UCSD-AML1 (cell line): Measurements from ENCODE around the gene CDC42SE1.

Experiments
- DNase-seq: peaks from one replicate; lab custom pipeline; 2025; ENCODE audit not compliant: unreplicated experiment; lab: John Stamatoyannopoulos, UW

CDC42SE1 gene

DNA sequence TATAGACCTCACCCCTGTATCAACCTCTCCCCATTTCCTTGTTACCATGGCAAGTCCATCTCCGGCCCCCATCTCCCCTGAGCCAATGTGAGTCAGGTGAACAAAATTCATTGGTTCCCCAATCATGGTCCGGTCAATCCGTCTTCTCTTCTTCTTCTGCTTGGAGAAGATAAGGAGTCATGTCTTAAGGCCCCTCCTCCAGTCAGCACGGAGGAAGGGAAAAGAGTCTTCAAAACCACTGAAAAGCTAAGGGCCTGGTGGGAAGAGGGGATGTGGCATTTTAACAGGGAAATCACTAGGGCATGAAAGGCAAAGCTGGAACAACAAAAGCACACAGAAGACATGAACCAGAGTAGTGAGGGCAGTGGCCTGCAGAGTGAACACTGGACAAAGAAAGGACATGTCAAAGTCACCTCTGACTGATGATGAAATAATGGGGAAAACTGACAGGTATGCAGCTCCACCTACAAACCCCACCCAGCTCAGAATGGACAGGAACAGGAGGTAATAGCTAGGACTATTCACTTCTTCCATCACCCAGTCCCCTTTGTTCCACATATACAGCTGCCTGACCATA is 4.4 kb downstream of the CDC42SE1 start:
- no peak for DNase-seq

DNA sequence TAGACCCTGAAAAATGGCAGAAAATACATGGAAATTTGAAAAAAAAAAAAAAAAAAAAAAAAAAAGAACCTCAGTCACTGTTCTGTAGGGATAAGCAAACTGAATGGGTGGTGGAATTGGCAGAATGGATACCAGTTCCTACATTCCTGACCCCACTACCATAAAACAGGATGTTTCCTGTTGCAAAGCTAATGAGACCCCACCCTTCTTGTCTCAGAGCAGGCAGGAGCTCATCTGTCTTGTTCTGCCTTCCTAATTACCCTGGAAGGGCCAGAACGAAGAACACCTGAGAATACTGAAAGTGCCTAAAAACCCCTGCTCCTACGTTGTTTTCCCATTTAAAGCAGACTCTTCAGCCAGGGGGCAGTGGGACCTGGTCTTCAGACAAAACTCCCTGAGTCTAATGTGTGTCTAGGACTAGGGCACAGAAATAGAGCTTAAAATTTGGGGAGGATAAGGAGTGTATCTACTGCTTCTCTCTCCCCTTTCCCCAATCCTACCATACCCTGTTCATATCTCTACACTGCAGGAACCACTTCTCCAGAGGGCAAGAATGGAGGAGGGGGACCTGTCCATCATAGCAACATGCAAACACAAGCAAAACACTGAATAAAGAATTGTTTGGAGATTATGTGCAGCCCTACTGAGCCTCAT is 7.9 kb downstream of the CDC42SE1 start:
- no peak for DNase-seq

DNA sequence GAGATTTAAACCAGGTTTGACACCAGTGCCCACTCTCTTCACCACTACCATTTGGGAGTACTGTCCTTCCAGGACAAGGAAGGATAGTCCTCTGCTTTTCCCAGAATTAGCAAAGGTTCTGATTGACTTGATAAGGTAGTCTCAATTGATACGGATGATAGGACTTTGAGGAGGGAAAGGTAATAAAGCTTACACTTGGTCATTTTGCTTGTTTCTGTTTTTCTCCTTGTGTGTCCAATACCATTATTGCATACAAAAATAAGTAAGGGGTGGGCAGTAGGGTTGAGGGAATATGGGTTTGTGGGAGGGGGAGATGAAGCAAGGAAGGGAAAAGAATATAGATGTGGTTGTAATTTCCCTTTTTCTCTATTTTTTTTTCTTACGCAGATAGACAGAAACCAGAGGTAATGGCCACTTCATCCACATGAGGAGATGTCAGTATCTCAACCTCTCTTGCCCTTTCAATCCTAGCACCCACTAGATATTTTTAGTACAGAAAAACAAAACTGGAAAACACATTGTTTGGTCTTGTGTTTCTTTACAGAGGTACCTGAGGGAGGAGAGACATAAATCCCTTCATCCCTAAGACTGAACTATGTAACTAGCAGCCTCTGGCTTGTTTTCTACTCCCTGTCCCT is 9.3 kb downstream of the CDC42SE1 start:
- no peak for DNase-seq

DNA sequence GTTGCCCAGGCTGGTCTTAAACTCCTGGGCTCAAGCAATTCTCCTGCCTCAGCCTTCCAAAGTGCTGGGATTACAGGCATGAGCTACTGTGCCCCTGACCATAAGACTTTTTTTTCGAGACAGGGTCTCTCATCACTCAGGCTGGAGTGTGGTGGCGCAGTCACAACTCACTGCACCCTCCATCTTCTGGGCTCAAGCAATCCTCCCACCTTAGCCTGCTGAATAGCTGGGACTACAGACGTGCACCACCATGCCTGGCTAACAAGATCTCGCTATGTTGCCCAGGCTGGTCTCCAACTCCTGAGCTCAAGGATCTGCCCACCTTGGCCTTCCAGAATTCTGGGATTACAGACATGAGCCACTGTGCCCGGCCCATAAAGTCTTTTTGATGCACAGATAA is 10.0 kb downstream of the CDC42SE1 start:
- no peak for DNase-seq

DNA sequence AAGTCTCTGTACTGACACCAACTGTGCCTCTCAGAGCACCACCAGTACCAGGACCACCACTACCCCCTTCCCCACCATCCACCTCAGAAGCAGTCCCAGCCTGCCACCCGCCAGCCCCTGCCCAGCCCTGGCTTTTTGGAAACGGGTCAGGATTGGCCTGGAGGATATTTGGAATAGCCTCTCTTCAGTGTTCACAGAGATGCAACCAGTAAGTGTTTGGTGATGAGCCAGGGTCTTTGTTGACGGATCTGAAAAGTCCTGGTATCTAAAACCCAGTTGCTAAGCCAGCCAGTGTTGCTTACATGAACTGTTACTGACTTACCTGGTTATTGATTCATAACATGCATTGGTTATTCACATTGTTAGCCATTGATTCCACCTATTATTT is 10.8 kb downstream of the CDC42SE1 start:
- peak; percentile 20 for DNase-seq

DNA sequence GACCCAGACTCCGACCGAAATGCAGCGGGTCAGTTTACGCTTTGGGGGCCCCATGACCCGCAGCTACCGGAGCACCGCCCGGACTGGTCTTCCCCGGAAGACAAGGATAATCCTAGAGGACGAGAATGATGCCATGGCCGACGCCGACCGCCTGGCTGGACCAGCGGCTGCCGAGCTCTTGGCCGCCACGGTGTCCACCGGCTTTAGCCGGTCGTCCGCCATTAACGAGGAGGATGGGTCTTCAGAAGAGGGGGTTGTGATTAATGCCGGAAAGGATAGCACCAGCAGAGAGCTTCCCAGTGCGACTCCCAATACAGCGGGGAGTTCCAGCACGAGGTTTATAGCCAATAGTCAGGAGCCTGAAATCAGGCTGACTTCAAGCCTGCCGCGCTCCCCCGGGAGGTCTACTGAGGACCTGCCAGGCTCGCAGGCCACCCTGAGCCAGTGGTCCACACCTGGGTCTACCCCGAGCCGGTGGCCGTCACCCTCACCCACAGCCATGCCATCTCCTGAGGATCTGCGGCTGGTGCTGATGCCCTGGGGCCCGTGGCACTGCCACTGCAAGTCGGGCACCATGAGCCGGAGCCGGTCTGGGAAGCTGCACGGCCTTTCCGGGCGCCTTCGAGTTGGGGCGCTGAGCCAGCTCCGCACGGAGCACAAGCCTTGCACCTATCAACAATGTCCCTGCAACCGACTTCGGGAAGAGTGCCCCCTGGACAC is 11.3 kb downstream of the CDC42SE1 start:
- DNase-seq: no peak

DNA sequence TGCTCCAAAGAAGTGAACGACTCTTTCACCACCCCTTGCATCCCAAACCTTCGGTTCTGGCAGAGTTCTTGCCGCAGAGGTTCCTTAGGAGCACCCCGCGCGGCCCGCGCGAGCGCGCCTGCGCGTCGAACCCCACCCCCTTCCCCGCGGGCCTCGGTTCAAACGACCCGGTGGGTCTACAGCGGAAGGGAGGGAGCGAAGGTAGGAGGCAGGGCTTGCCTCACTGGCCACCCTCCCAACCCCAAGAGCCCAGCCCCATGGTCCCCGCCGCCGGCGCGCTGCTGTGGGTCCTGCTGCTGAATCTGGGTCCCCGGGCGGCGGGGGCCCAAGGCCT is 11.9 kb downstream of the CDC42SE1 start, which contains the start of gene C1orf56:
Gene C1orf56, plus strand, starts transcription at position 161 of the 334 bp plus-strand sequence. Its CDS starts 97 bp downstream, at position 258.
- no peak for DNase-seq

DNA sequence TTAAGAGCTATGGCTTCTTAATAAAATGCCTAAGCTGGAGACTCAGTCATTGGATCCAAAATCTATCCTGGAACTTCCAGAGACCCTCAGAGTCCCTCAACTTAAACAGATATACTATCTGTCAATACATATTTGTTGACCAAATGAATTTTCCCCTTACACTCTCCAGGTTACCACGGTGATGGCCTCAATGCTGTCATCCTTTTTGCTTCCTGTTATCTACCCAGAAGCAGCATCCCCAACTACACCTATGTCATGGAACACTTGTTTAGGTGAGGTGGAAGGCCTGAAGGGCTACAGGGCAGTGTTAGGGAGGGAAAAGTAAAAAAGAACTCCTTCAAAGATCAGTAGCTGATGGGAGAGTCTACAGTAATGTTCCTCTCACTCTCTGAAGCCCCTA is 16.3 kb downstream of the CDC42SE1 start:
- DNase-seq: no peak

DNA sequence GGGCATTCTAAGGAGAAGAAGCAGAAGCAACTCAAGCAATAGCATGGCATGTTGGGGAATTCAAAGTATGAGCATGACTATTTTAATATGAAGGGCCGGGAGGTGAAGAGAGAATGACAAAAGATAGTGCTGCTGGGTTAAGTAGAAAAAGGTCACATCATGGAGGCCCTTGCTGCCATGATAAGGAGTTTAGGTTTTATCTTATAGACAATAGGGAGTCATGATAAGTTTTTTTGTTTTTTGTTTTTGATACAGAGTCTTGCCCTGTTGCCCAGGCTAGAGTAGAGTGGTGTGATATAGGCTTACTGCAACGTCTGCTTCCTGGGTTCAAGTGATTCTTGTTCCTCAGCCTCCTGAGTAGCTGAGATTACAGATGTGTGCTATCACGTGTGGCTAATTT is 19.9 kb downstream of the CDC42SE1 start:
- no peak for DNase-seq

DNA sequence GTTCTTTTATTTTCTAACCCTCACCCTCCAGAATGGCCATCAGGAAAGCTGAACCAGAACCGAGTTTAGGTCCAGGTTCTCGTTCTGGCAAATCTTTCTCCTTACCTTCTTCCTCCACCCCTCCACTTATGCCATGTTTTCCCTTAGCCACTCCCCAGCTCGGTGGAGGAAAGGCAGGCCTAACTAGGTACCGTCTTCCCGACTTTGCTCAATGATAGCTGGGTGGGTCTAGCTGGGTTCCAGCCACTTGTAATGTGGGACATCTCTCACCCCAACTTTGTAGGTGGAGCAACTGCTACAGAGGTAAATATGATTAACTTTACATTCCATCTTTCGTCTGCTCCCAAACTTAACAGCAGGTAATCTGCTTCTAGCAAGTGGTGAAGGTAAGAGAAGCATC is 22.4 kb downstream of the CDC42SE1 start:
- no peak for DNase-seq

DNA sequence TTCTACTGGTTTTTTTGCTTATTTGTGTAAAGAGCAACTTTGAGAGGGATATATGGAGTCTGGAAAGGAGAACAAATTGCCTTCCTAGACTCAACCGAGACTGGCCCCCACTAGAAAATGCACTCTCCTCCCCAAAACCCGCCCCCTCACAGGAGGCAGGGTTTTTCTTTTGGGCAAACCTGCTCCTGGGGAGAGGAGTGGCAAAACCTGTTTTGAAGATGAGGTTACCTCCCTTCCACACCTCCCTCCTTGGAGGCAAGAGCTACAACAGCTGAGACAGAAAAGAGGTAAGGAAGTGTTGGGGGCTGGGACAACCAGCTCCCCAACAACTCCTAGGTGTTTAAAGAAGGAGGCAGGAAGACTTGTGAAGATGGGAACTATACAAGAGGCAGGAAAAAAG is 23.1 kb downstream of the CDC42SE1 start, which contains the start of gene BNIPL:
Gene BNIPL, plus strand, starts transcription at position 231 of the 400 bp plus-strand sequence. Its CDS starts 140 bp downstream, at position 371.
- DNase-seq: no peak

DNA sequence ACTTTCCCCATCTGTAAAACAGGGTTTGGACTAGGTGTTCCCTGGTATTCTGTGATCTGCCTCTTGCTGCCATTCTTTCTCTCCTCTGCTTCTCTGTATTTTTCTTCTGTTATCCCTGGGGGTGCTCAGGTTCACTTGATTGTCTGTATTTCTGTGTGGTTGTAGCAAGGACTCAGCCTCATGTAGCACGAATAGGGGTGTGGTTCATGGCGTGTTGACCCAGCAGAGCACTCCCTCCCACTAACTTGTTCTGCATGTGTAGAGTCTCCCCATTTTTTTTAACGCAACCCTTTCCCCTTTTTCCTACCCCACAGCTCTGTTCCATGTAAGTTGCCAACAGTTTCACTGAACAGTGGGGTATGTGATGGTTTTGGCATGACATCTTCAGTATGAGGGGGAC is 24.3 kb downstream of the CDC42SE1 start:
- no peak for DNase-seq

DNA sequence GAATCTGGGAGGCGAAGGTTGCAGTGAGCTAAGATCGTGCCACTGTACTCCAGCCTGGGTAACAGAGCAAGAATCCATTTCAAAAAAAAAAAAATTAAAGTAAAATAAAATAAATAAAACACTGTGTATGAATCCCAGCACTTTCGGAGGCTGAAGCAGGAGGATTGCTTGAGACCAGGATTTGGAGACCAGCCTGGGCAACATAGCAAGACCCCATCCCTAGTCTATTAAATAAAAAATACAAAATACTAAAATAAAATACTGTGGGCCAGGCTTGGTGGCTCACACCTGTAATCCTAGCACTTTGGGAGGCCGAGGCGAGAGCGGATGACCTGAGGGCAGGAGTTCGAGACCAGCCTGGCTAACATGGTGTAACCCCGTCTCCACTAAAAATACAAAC is 27.3 kb downstream of the CDC42SE1 start:
- no peak for DNase-seq

DNA sequence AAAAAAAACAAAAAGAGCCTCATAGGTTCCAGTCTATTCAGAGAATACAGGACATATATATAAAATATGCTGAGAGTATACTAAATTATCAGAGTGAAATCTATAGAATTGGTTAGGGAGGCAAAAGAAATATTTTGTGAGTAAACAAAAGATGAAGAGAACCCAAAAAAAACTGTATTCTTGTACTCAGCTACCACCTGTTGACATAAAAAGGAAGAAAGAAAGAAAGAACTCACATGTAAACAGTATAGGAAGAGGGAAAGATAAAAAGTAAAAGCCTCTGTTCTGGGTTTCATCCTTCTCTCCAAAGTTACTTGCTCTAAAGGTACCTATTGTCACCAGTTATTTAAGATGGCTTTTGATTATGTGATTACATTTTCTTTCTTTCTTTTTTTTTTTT is 33.0 kb downstream of the CDC42SE1 start:
- no peak for DNase-seq

DNA sequence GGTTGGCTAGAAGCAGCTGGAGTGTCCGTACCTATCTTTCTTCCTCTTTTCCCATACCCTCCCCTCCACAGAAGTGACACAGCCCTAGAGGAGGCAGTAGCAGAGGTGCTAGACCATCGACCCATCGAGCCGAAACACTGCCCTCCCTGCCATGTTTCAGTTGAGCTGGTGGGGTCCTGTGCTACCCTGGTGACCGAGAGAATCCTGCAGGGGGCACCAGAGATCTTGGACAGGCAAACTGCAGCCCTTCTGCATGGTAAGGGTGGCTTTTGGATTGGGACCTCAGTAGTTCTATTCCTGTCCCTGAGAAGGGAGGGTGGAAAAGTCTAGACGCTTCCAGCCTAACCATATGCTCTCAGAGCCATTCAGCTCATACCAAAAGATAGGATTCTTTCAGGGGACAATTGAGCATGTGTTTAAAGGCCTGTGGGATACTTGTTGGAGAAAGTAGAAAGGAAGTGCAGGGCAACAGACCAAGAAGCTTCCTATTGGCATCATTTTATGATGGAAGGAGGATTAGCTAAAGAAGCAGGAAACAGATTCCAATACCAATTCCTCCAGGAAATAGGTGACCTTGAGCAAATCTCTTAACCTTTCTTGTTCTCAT is 34.8 kb downstream of the CDC42SE1 start:
- DNase-seq: peak; percentile 72

DNA sequence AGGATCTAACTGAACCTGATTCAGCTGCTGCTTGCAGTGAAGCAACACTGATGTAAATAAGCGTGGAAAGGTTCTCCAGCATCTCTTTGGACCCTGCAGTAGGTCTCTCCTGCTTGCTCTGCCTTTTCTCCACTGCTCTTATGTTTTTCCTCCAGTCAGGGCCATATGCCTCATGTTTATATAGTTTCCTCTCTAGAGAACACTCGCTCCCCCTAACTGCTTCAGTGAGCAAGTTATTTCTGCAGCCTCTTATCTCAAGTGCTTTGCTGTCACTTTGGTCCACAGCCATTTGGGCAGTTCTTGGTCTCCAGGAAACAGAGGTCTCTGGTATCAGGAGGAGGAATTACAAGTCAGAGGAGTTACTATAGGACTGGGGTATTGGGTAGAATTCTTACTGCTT is 45.9 kb downstream of the CDC42SE1 start:
- peak; percentile 18 for DNase-seq

DNA sequence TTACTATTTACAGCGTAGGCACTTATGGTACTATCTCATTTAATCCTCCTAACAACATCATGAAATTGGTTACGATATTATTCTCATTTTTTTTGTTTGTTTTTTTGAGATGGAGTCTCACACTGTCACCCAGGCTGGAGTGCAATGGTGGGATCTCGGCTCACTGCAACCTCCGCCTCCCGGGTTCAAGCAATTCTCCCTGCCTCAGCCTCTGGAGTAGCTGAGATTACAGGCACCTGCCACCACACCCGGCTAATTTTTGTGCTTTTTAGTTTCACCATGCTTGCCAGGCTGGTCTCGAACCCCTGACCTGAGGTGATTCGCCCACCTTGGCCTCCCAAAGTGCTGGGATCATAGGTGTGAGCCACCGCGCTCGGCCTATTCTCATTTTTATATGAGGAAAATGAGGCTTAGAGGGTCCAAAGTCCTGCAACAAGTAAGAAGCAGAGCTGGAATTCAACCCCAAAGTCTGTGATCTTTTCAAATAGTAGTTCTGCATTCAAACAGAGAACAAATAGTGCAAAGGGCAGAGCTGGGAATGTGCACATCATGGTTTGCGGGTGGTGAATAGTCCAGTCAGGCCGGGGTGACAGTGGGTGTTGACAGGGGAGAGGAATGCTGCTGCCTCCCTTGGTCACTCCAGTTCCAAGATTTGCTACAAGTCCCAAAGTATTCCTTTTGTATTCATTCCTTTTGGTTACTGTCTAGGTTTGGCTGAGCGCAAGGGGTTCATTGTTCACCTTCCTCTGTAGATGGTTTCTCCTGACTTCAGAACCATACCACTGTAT is 46.5 kb downstream of the CDC42SE1 start:
- no peak for DNase-seq

DNA sequence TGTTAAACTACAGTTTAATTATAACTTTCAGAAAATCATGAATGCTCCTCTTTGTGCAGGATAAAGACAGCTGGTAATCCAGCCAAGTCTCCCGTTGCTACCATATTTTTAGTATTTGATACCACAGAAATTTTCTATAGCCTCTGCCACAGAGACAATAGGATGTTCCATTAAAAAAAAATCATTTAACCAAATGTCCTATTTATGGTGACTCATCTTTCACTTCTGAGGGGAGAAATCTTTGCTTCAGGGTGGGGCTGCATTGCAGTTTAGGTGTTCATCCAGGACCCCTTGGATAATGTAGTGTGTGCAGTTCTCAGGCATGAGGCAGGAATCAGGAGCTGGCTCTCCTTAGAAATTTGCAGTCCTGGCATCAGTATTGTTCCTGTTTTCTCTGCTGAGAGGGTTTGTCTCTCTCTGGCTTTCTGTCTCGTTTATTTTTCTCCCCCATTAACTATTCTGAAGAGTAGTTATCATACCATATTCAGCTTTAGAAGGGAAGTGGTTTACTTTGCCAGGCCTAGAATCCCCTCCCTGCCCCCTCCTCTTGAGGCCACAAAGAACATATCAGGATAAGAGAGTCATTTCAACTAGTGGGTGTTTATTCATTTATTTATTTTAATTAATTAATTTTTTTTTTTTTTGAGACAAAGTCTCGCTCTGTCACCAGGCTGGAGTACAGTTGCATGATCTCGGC is 48.1 kb downstream of the CDC42SE1 start:
- peak; percentile 22 for DNase-seq

DNA sequence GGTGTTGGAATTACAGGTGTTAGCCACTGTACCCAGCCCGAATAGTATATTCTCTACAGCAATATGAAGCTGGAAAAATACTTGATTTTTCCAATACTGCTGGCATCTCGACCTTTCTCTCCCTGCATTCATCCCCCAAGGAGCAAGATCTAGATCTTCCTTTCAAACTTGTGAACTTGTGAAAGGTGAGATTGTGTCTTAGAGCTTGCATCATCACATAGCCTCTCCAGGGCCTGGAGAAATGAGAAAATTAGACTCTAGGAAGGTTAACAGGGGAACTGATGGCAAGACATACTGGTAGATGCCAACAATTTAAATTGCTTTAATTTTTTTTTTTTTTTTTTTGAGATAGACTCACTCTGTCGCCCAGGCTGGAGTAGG is 49.1 kb downstream of the CDC42SE1 start:
- DNase-seq: no peak

DNA sequence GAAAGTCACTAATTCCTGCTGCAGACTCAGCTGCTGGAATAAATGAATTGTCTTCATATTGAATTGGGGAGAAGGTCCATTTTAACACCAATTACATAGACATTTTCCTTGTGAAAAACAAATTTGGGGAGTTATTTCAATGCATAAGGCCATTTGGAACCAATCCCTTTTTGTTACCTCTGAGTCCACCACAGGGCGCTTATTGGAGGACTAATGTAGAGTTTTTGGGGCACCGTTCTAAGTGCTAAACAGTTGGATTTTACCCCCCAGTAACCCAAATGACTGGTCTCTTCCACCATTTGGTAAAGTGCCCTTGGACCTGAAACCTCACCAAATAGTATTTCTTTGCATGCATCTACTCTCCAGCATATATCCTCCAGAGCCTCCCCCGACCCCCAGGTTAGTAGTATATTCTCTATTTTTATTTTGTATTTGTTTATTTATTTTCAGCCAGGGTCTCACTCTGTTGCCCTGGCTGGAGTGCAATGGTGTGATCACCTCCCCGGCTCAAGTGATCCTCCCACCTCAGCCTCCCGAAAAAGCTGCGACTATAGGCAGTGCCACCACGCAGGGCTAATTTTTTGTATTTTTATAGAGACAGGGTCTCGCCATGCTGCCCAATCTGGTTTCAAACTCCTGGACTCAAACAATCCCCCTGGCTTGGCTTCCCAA is 49.6 kb downstream of the CDC42SE1 start:
- no peak for DNase-seq
